HepG2 (cell line): ENCODE measurements around the gene PIGC. TPM values are rescaled to one million over a fixed set of nuclear protein-coding genes. Genes with fewer than 3 reads are reported as not detected.

Experiments used
- ATF3 ChIP-seq: sonication (generic); formaldehyde crosslinking; IDR thresholded peaks from 2 replicates; pipeline ENCODE4 v1.4.0; 2020; ENCODE audit warnings: missing genetic modification reagents
- FOSL2 ChIP-seq: sonication (generic); formaldehyde crosslinking; IDR thresholded peaks from 2 replicates; pipeline ENCODE4 v1.4.0; 2020; ENCODE audit warnings: missing genetic modification reagents
- FOXK1 ChIP-seq: sonication (generic); formaldehyde crosslinking; IDR thresholded peaks from 2 replicates; pipeline ENCODE4 v1.4.0; 2020; ENCODE audit warnings: low read depth, missing genetic modification reagents, borderline replicate concordance
- FOXP1 ChIP-seq, 2 experiments: fragments of 450-650 bp in 1 of 2; IDR thresholded peaks; 2 replicates each; pipeline ENCODE4 v1.6.1; 2017 to 2018; ENCODE audit warnings: antibody characterized with exemption in 1 of 2
- HOMEZ ChIP-seq: IDR thresholded peaks from 2 replicates; pipeline ENCODE4 v1.6.1; 2016; ENCODE audit warnings: low read depth
- MIER3 ChIP-seq: IDR thresholded peaks from 2 replicates; pipeline ENCODE4 v1.6.1; 2016; ENCODE audit warnings: missing compliant biosample characterization, borderline replicate concordance
- NCOR1 ChIP-seq: fragments of 200-600 bp; sonication (generic); IDR thresholded peaks from 2 replicates; pipeline ENCODE4 v1.7.0; 2017; ENCODE audit warnings: antibody characterized with exemption, low read length, borderline replicate concordance
- SOX6 ChIP-seq, 2 experiments: fragments of 450-650 bp in 1 of 2; sonication (generic) in 1 of 2; formaldehyde crosslinking in 1 of 2; IDR thresholded peaks; 2 replicates each; pipeline versions ENCODE4 v1.4.0 to v1.6.1; 2017 to 2020; ENCODE audit warnings: antibody characterized with exemption in 1 of 2, mild to moderate bottlenecking in 1 of 2, missing genetic modification reagents in 1 of 2
- TFAP4 ChIP-seq: sonication (generic); IDR thresholded peaks from 2 replicates; pipeline ENCODE4 v1.6.1; 2016; ENCODE audit warnings: low read depth, borderline replicate concordance
- ZBTB43 ChIP-seq: sonication (generic); formaldehyde crosslinking; conservative IDR thresholded peaks from 2 replicates; pipeline ENCODE4 v1.4.0; 2020; ENCODE audit warnings: missing genetic modification reagents
- ZFP91 ChIP-seq: sonication (generic); formaldehyde crosslinking; IDR thresholded peaks from 2 replicates; pipeline ENCODE4 v1.9.0; 2022; ENCODE audit warnings: missing genetic modification reagents, mild to moderate bottlenecking, borderline replicate concordance
- ZNF143 ChIP-seq: sonication (generic); formaldehyde crosslinking; IDR thresholded peaks from 2 replicates; pipeline ENCODE4 v1.4.0; 2020; ENCODE audit warnings: missing genetic modification reagents
- ZNF276 ChIP-seq: sonication (generic); formaldehyde crosslinking; IDR thresholded peaks from 2 replicates; pipeline ENCODE4 v1.4.0; 2020; ENCODE audit warnings: mild to moderate bottlenecking, low read depth, missing genetic modification reagents
- ZNF770 ChIP-seq: sonication (generic); formaldehyde crosslinking; IDR thresholded peaks from 2 replicates; pipeline ENCODE4 v1.5.0; 2020; ENCODE audit warnings: mild to moderate bottlenecking, missing genetic modification reagents
- ZSCAN12 ChIP-seq: sonication (generic); formaldehyde crosslinking; IDR thresholded peaks from 2 replicates; pipeline ENCODE4 v1.9.0; 2021; ENCODE audit warnings: mild to moderate bottlenecking, missing genetic modification reagents
- polyA plus RNA-seq, 8 experiments: library from polyadenylated mRNA; depleted of rRNA in 3 of 8; stranded (reverse) in 7 of 8; unstranded in 1 of 8; fragments of >200 nt; fragmentation: Illumina TruSeq in 4 of 8; extraction: Trizol in 4 of 8; gene quantifications; 2 replicates each; pipeline versions ENCODE4 v1.2.1 to v1.2.3, GENCODE V29; 2011 to 2016; ENCODE audit warnings: low read depth in 4 of 8, missing spikeins in 1 of 8, mixed read lengths in 1 of 8; ENCODE audit not compliant: insufficient read depth in 1 of 8
- total RNA-seq, 5 experiments: library from RNA; depleted of rRNA; stranded (reverse); fragments of >200 nt; fragmentation: Illumina TruSeq; extraction: Trizol; gene quantifications; 2 replicates each; pipeline ENCODE4 v1.2.3, GENCODE V29; 2016; ENCODE audit warnings: low read depth in 1 of 5

Gene PIGC
- total and polyA plus RNA-seq, 2 of the 13 experiments (the other 11 are each of a cell fraction or from before 2014, with no cell fraction given): 26.7 to 29.5 TPM

GRCh38 chr1:172448995-172449584 lies 5.2 kb upstream of the PIGC start (continued):
- no peak for TF ChIP-seq ZNF770
- peak; percentile 24; the same call in 1 of the 2 replicates for TF ChIP-seq NCOR1
- TF ChIP-seq MIER3: 0 out of 2 replicates have a peak, but pooled peaks have one; percentile 38
- peak; percentile 48; the same call in 1 of the 2 replicates for TF ChIP-seq TFAP4
- TF ChIP-seq ZSCAN12 (CRISPR knock-in tag): no peak
- TF ChIP-seq FOXK1 (CRISPR knock-in tag): no peak; the same call in 1 of the 2 replicates
- TF ChIP-seq HOMEZ: peak; percentile 52; the same call in 1 of the 2 replicates
- no peak for TF ChIP-seq ZNF143 (CRISPR knock-in tag)
- TF ChIP-seq ATF3 (CRISPR knock-in tag): peak; percentile 71; the same call in 1 of the 2 replicates
- TF ChIP-seq FOXP1 (IDR thresholded peaks at IDR 0.05): peak; percentile 23; the same call in 1 of the 2 replicates
- peak; percentile 69 for TF ChIP-seq FOXP1 (CRISPR knock-in tag; IDR thresholded peaks at IDR 0.05)
- peak; percentile 77 for TF ChIP-seq ZBTB43
- no peak for TF ChIP-seq SOX6 (IDR thresholded peaks at IDR 0.05)
- peak; percentile 22; the same call in 1 of the 2 replicates for TF ChIP-seq SOX6 (CRISPR knock-in tag; IDR thresholded peaks at IDR 0.05)
- TF ChIP-seq ZFP91 (CRISPR knock-in tag): no peak
- peak; percentile 97 for TF ChIP-seq FOSL2 (CRISPR knock-in tag)
- 0 out of 2 replicates have a peak, but pooled peaks have one; percentile 35 for TF ChIP-seq ZNF276 (CRISPR knock-in tag)
